Measurements from ENCODE around the gene ALOX12B. TPM values are rescaled to one million over a fixed set of nuclear protein-coding genes. Genes with fewer than 3 reads are reported as not detected.

ALOX12B gene
- total and polyA plus RNA-seq, 2 of the 8 experiments (the other 6 are each of a cell fraction or from before 2014, with no cell fraction given): 0.86 TPM; not detected in 1

DNA sequence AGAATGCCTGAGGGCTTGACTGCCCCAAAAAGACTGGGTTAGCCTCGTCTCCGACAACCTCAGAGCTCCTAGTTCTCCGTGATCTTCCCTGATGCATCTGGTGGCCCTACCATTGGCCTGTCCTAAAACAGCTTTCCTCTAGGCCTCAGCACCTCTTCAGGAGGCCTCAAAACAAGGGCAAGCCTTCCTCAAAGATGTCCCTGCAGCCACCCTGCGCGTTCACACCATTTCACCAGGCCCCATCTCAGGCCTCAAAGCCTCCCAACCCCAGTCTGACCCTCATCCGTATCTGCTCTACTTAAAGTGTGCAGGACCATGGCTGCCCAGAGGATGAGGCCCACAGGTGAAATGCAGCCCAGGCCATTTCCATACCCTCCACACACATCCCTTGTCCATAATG is 23.4 kb upstream of the ALOX12B start:
- Histone ChIP-seq H3K79me2 (ENCODE audit: control insufficient read depth in 1 of 2, insufficient read depth in 2 of 2, low read length in 2 of 2) (no peaks in the 10 kb centered on the region), H3K4me3 (ENCODE audit: extremely low read depth in 1 of 4, insufficient read depth in 2 of 4, low read depth in 3 of 4, low read length in 4 of 4) (no peak overlapping the region), H3K9me3 (ENCODE audit: insufficient read depth in 2 of 2, low read depth in 1 of 2, low read length in 1 of 2) (no peaks in the 10 kb centered on the region), H3K18ac (ENCODE audit: extremely low read depth, low read length) (no peak overlapping the region), H3K14ac (ENCODE audit: insufficient read length) (no peak overlapping the region), H2BK12ac (ENCODE audit: low read depth, low read length) (no peak overlapping the region), H2BK120ac (replicated peaks; ENCODE audit: low read depth, low read length) (no peak overlapping the region), H3K27me3 (replicated peaks in 1 of 4; ENCODE audit: control insufficient read depth in 3 of 4, extremely low read depth in 1 of 4, insufficient read depth in 3 of 4, low read length in 3 of 4) (peaks cover 3 to 57% (median 42%) of the 10 kb centered on the region in 4 experiments), H3K4me2 (ENCODE audit: insufficient read depth in 1 of 2, low read depth in 2 of 2, low read length in 2 of 2) (peak overlapping the region; percentile 70 to 95; a peak in 1 of 4 replicates), H2BK20ac (ENCODE audit: low read length) (no peak overlapping the region), H4K8ac (ENCODE audit: extremely low read depth, insufficient read depth, low read length) (peak overlapping the region; percentile 38; the same call in 1 of the 2 replicates), H3K4ac (replicated peaks; ENCODE audit: insufficient read length, low read depth, low read length) (no peak overlapping the region), H3K56ac (replicated peaks; ENCODE audit: insufficient read length, low read depth, low read length) (no peak overlapping the region), H3K27ac (ENCODE audit: low read depth, low read length) (no peak overlapping the region), H3K23me2 (ENCODE audit: low read depth, low read length) (peaks cover 5% of the 10 kb centered on the region; the same call in 1 of the 2 replicates), H2AK5ac (ENCODE audit: low read depth, low read length) (no peak overlapping the region), H4K91ac (replicated peaks; ENCODE audit: insufficient read length, low read length) (no peak overlapping the region), H3K23ac (ENCODE audit: insufficient read length) (no peak overlapping the region), H4K5ac (ENCODE audit: insufficient read length, low read depth, low read length) (no peak overlapping the region), H3K9ac (replicated peaks in 1 of 4; ENCODE audit: extremely low read depth in 1 of 4, low read depth in 3 of 4, low read length in 3 of 4) (no peak overlapping the region; a peak in 1 of 7 replicates), H3K4me1 (replicated peaks in 1 of 4; ENCODE audit: control insufficient read depth in 3 of 4, insufficient read depth in 4 of 4, low read length in 3 of 4) (peaks cover 0 to 13% (median 3%) of the 10 kb centered on the region in 4 experiments; a peak in 5 of 7 replicates), H4K20me1 (replicated peaks in 1 of 2; ENCODE audit: control insufficient read depth in 1 of 2, insufficient read depth in 2 of 2, low read length in 2 of 2) (peaks cover 0 to 3% of the 10 kb centered on the region in 2 experiments), H3K79me1 (ENCODE audit: low read depth, low read length) (no peaks in the 10 kb centered on the region), H2AFZ (ENCODE audit: low read length) (no peak overlapping the region), H2BK15ac (ENCODE audit: low read length) (0 out of 2 replicates have a peak overlapping the region, but pooled peaks have one; percentile 61), H3K36me3 (ENCODE audit: control insufficient read depth in 2 of 4, insufficient read depth in 4 of 4, low read length in 3 of 4) (no peaks in the 10 kb centered on the region), H2BK5ac (ENCODE audit: low read depth, low read length) (no peak overlapping the region)
- ChIA-PET POLR2A (ENCODE audit: partially characterized antibody) (interaction anchor here (0.6 to 3.0 kb wide), 10 partner anchors 20 to 423 kb away, joined by 3 to 13 read pairs (median 4); partner anchors contain the start of gene WRAP53), CTCF (ENCODE audit: partially characterized antibody) (interaction anchor here (0.6 to 23.3 kb wide), 15 partner anchors 8 to 326 kb away, joined by 3 to 501 read pairs (median 4); partner anchors contain the start of genes ALOX12B and ALOXE3)
- DNase-seq (ENCODE audit: low read depth in 1 of 2, low spot score in 2 of 2) (no peak), FAIRE-seq (no peak)
- no peak for TF ChIP-seq EP300 (IDR thresholded peaks at IDR 0.05; ENCODE audit: borderline replicate concordance in 1 of 2, low read depth in 2 of 2, low read length in 2 of 2)
- no peak for TF ChIP-seq CEBPB (IDR thresholded peaks at IDR 0.05; ENCODE audit: low read depth, low read length)
- TF ChIP-seq HDAC2 (IDR thresholded peaks at IDR 0.05; ENCODE audit: borderline replicate concordance in 1 of 2, low read depth in 2 of 2, low read length in 2 of 2): no peak
- no peak for TF ChIP-seq GTF2F1 (IDR thresholded peaks at IDR 0.05; ENCODE audit: borderline replicate concordance, low read depth, low read length)
- TF ChIP-seq CHD1 (IDR thresholded peaks at IDR 0.05; ENCODE audit: low read depth, low read length): no peak
- TF ChIP-seq TEAD4 (IDR thresholded peaks at IDR 0.05; ENCODE audit: low read depth, low read length): no peak
- TF ChIP-seq TBP (IDR thresholded peaks at IDR 0.05; ENCODE audit: low read depth, low read length): no peak
- 90% methylated on average over 6 of the region's 6 CpGs; no CpG with 5 or more reads in 1 of the 2 experiments for WGBS, 2 experiments (ENCODE audit: extremely low coverage in 1 of 2, insufficient coverage in 1 of 2, insufficient read length in 1 of 2, insufficient replicate concordance in 2 of 2, low coverage in 1 of 2, low lambda C conversion rate in 2 of 2, missing lambda C conversion rate in 1 of 2)
